ENCODE measurements around the gene SNTG2.

- TF ChIP-seq CTCF (IDR thresholded peaks at IDR 0.05 in 8 of 11, conservative IDR thresholded peaks at IDR 0.05 in 3 of 11): no peak
- TF ChIP-seq POLR2A (IDR thresholded peaks at IDR 0.05): no peak
- TF ChIP-seq POLR2AphosphoS5 (IDR thresholded peaks at IDR 0.05): no peak
These were observed 258.6 kb downstream of the SNTG2 start for GRCh38 chr2:1209246-1209645.

Data from spleen (tissue), 7 donors.